Measurements from ENCODE around the gene NSUN7.

DNA sequence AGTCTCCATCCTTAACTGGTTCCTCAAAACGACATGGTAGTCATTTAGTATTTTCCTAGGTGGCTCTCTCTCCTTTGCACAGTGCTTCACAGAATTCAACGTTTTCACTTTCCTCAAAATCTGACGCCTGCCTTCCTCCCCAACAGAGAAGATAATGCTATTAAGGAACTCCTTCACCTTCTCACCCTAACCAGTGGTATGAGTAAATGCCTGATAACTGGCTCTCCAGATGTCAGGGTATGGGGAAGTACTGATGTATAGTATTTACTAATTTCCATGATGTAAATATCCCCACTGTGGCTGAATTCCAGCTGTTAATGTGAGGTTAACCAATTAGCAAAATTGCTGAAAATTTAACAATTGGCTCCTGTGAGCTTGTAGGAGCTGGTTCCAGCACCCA is 28.8 kb upstream of the NSUN7 start:
- TF ChIP-seq, protein P1, sequence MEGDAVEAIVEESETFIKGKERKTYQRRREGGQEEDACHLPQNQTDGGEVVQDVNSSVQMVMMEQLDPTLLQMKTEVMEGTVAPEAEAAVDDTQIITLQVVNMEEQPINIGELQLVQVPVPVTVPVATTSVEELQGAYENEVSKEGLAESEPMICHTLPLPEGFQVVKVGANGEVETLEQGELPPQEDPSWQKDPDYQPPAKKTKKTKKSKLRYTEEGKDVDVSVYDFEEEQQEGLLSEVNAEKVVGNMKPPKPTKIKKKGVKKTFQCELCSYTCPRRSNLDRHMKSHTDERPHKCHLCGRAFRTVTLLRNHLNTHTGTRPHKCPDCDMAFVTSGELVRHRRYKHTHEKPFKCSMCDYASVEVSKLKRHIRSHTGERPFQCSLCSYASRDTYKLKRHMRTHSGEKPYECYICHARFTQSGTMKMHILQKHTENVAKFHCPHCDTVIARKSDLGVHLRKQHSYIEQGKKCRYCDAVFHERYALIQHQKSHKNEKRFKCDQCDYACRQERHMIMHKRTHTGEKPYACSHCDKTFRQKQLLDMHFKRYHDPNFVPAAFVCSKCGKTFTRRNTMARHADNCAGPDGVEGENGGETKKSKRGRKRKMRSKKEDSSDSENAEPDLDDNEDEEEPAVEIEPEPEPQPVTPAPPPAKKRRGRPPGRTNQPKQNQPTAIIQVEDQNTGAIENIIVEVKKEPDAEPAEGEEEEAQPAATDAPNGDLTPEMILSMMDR (conservative IDR thresholded peaks at IDR 0.05; ENCODE audit: low read depth, low read length) = no peak
- TF ChIP-seq EZH2 (IDR thresholded peaks at IDR 0.05; ENCODE audit: low read length, unreplicated experiment) = no peak

Measured in PC-3 (cell line).